Measurements from ENCODE around the gene SYNPO2. TPM values are rescaled to one million over a fixed set of nuclear protein-coding genes. Genes with fewer than 3 reads are reported as not detected.

The SYNPO2 gene
- total RNA-seq, 1 donor from 2014 or later = 0.09 TPM

DNA sequence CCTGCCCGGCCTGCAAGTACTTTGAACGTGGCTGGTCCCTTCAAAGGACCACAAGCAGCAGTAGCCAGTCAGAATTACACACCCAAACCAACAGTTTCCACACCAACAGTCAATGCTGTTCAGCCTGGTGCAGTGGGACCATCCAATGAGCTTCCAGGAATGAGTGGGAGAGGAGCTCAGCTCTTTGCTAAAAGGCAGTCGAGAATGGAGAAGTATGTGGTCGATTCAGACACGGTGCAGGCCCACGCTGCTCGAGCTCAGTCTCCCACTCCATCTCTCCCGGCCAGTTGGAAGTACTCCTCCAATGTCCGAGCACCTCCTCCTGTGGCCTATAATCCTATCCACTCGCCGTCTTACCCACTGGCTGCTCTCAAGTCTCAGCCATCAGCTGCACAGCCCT lies 142.6 kb downstream of the SYNPO2 start:
- TF ChIP-seq EZH2 (IDR thresholded peaks at IDR 0.05) (no peak), EZH2phosphoT487 (IDR thresholded peaks at IDR 0.05) (no peak)
- TF ChIP-seq, protein P1, sequence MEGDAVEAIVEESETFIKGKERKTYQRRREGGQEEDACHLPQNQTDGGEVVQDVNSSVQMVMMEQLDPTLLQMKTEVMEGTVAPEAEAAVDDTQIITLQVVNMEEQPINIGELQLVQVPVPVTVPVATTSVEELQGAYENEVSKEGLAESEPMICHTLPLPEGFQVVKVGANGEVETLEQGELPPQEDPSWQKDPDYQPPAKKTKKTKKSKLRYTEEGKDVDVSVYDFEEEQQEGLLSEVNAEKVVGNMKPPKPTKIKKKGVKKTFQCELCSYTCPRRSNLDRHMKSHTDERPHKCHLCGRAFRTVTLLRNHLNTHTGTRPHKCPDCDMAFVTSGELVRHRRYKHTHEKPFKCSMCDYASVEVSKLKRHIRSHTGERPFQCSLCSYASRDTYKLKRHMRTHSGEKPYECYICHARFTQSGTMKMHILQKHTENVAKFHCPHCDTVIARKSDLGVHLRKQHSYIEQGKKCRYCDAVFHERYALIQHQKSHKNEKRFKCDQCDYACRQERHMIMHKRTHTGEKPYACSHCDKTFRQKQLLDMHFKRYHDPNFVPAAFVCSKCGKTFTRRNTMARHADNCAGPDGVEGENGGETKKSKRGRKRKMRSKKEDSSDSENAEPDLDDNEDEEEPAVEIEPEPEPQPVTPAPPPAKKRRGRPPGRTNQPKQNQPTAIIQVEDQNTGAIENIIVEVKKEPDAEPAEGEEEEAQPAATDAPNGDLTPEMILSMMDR (IDR thresholded peaks at IDR 0.05) = no peak

DNA sequence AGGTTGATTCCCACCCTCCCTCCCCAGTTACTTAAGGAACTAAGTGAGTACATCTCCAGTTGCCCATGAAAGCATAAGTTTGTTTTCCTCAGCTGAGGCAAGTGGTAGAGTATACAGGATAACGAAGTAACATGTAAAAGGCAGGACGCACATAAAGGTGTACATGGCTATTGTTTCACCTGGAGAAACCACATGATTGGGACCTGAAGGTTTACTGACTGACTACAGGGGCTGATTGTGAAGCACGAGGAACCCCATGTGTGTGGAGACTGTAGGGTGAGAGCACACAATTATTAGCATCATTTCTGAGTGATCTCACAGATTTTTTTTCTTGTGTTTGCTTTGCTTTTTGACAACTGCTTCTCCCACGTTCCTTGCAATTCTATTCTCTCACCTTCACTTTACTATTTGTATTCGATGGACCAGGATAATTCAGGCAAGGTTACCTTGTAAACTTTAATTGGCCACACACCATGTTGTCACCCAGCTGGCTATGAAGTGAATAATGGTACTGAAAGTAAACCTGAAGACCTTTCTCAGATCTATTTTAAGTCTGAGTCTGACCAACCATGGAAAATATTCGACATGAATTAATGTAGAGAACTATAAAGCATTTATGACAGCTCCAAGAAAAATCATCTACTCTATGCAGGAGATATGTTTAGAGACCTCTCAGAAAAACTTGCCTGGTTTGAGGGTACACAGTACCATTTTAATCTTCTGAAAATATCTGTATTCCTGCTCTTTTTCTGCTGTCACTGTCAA lies 144.4 kb downstream of the SYNPO2 start:
- H3K4me1 ChIP-seq = no peaks in the 10 kb centered on the region
- H3K4me2 ChIP-seq = no peak overlapping the region
- no peaks in the 10 kb centered on the region for H3K9me3 ChIP-seq (ENCODE audit: low read depth)
- no peaks in the 10 kb centered on the region for H4K20me1 ChIP-seq (ENCODE audit: low read depth)
- H3K4me3 ChIP-seq = no peak overlapping the region
- H3K9ac ChIP-seq = no peak overlapping the region
- Mint-ChIP-seq H3K4me1 (peaks cover 4% of the 10 kb centered on the region), H3K4me3 (no peak overlapping the region), H3K27ac (no peak overlapping the region), H3K36me3 (no peaks in the 10 kb centered on the region), H3K9me3 (no peaks in the 10 kb centered on the region), H3K27me3 (ENCODE audit: insufficient read depth, low read depth) (peaks cover 3% of the 10 kb centered on the region)
- no peak overlapping the region for H3K27ac ChIP-seq
- no peaks in the 10 kb centered on the region for H3K36me3 ChIP-seq
- H2AFZ ChIP-seq (replicated peaks) = no peak overlapping the region
- H3K79me2 ChIP-seq (ENCODE audit: low read depth) = no peaks in the 10 kb centered on the region
- no peaks in the 10 kb centered on the region for H3F3A ChIP-seq (ENCODE audit: low read depth)
- no peaks in the 10 kb centered on the region for H3K27me3 ChIP-seq
- TF ChIP-seq EZH2phosphoT487 (IDR thresholded peaks at IDR 0.05) = no peak
- no peak for TF ChIP-seq EZH2 (IDR thresholded peaks at IDR 0.05)
- TF ChIP-seq, protein P1 (IDR thresholded peaks at IDR 0.05) = no peak
- DNase-seq (ENCODE audit: low spot score) = no peak

More for the DNA sequence above, 142.6 kb downstream of the SYNPO2 start:
- DNase-seq (ENCODE audit: low spot score) = no peak
- Histone ChIP-seq H4K20me1 (ENCODE audit: low read depth) (no peaks in the 10 kb centered on the region), H3K4me1 (no peaks in the 10 kb centered on the region), H3K9ac (no peak overlapping the region), H2AFZ (replicated peaks) (no peak overlapping the region), H3F3A (ENCODE audit: low read depth) (no peaks in the 10 kb centered on the region), H3K27ac (no peak overlapping the region), H3K9me3 (ENCODE audit: low read depth) (no peaks in the 10 kb centered on the region), H3K4me3 (no peak overlapping the region), H3K27me3 (no peaks in the 10 kb centered on the region), H3K79me2 (ENCODE audit: low read depth) (no peaks in the 10 kb centered on the region), H3K36me3 (no peaks in the 10 kb centered on the region), H3K4me2 (no peak overlapping the region)
- no peaks in the 10 kb centered on the region for H3K36me3 Mint-ChIP-seq
- H3K9me3 Mint-ChIP-seq = no peaks in the 10 kb centered on the region
- no peak overlapping the region for H3K27ac Mint-ChIP-seq
- no peak overlapping the region for H3K4me3 Mint-ChIP-seq
- peaks cover 4% of the 10 kb centered on the region for H3K4me1 Mint-ChIP-seq
- peaks cover 3% of the 10 kb centered on the region for H3K27me3 Mint-ChIP-seq (ENCODE audit: insufficient read depth, low read depth)

DNA sequence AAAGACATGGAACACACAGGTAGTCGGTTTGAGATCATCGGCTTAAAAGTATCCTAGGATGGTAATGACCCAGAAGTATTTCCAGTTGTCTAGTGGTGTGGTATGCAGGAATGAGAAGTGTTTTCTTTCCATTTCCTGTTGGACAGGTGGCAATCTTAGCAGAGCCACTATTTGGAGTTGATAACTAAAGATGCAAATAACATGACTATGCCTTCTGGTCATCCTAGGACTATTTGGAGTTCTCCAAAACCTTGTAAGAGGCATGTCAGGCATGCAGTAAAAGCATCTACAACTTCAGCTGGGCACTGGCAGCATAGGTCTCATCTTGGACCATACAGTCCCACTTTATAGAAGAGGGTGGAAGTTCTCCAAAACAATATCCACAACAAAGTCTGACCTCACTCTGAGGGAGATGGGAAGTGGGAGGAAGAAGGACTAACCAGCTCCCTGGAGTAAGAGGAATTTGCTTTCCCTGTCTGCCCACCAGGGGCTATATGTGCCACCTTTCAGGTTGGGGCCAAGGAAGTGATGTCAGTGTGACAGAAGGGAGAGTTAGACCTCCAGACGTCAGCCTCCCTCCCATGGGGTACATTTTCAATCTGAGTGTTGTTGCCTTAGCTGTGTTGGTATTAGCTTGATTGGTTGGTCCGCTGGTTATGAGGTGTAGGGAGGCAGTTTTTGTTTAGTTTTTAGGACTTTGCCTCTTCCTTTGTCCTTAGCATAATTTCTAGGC lies 145.8 kb downstream of the SYNPO2 start:
- no peaks in the 10 kb centered on the region for H3K36me3 Mint-ChIP-seq
- no peak for TF ChIP-seq EZH2 (IDR thresholded peaks at IDR 0.05)
- TF ChIP-seq, protein P1 (IDR thresholded peaks at IDR 0.05) = peak; percentile 11
- no peak for TF ChIP-seq EZH2phosphoT487 (IDR thresholded peaks at IDR 0.05)
- H3K4me1 Mint-ChIP-seq = peaks cover 4% of the 10 kb centered on the region
- no peaks in the 10 kb centered on the region for H3K27me3 ChIP-seq
- H3K4me3 ChIP-seq = no peak overlapping the region
- no peak overlapping the region for H3K9ac ChIP-seq
- H3K9me3 Mint-ChIP-seq = no peaks in the 10 kb centered on the region
- H3K4me1 ChIP-seq = no peaks in the 10 kb centered on the region
- no peaks in the 10 kb centered on the region for H3K9me3 ChIP-seq (ENCODE audit: low read depth)
- no peaks in the 10 kb centered on the region for H3F3A ChIP-seq (ENCODE audit: low read depth)
- H3K27ac ChIP-seq = no peak overlapping the region
- no peak overlapping the region for H3K4me2 ChIP-seq
- H3K27ac Mint-ChIP-seq = no peak overlapping the region
- H4K20me1 ChIP-seq (ENCODE audit: low read depth) = no peaks in the 10 kb centered on the region
- peaks cover 3% of the 10 kb centered on the region for H3K27me3 Mint-ChIP-seq (ENCODE audit: insufficient read depth, low read depth)
- peak overlapping the region; percentile 27 for H2AFZ ChIP-seq (replicated peaks)
- H3K36me3 ChIP-seq = no peaks in the 10 kb centered on the region
- DNase-seq (ENCODE audit: low spot score) = no peak
- no peaks in the 10 kb centered on the region for H3K79me2 ChIP-seq (ENCODE audit: low read depth)
- H3K4me3 Mint-ChIP-seq = no peak overlapping the region
